Liver (tissue), 9 donors: ENCODE measurements around the gene DUSP16. TPM values are rescaled to one million over a fixed set of nuclear protein-coding genes. Genes with fewer than 3 reads are reported as not detected.

ENCODE experiments used
- DNase-seq: peaks from one replicate; pipeline ENCODE4 v3.0.0-alpha.2; 2017; ENCODE audit warnings: low spot score
- H3K27ac ChIP-seq, 2 donors: one replicate each; pipeline ENCODE4 v1.7.0; 2013; ENCODE audit warnings: inconsistent platforms in 2 of 2, low read length in 2 of 2, control low read depth in 1 of 2, low read depth in 1 of 2, mild to moderate bottlenecking in 1 of 2
- H3K27me3 ChIP-seq, 4 donors: one replicate each; pipeline versions ENCODE4 v1.6.1 to v1.7.0; 2013; ENCODE audit warnings: low read length in 3 of 4, inconsistent platforms in 1 of 4, mild to moderate bottlenecking in 1 of 4, moderate library complexity in 1 of 4; ENCODE audit not compliant: control insufficient read depth in 4 of 4, insufficient read depth in 4 of 4
- H3K36me3 ChIP-seq, 4 donors: one replicate each; pipeline versions ENCODE4 v1.6.1 to v1.7.0; 2013; ENCODE audit warnings: low read length in 3 of 4, mild to moderate bottlenecking in 3 of 4, low read depth in 1 of 4, moderate library complexity in 1 of 4; ENCODE audit not compliant: control insufficient read depth in 4 of 4, insufficient read depth in 3 of 4
- H3K4me1 ChIP-seq, 4 donors: one replicate each; pipeline versions ENCODE4 v1.6.1 to v1.7.0; 2013; ENCODE audit warnings: low read length in 3 of 4, mild to moderate bottlenecking in 3 of 4, moderate library complexity in 1 of 4; ENCODE audit not compliant: control insufficient read depth in 4 of 4, insufficient read depth in 4 of 4
- H3K4me3 ChIP-seq, 3 donors: one replicate each; pipeline versions ENCODE4 v1.6.1 to v1.7.0; 2013; ENCODE audit warnings: low read length in 3 of 3, control low read depth in 1 of 3, low read depth in 1 of 3, mild to moderate bottlenecking in 1 of 3
- H3K9ac ChIP-seq, 2 donors: one replicate each; pipeline ENCODE4 v1.7.0; 2013; ENCODE audit warnings: low read length in 2 of 2, mild to moderate bottlenecking in 2 of 2, moderate library complexity in 2 of 2, control low read depth in 1 of 2, low read depth in 1 of 2
- H3K9me3 ChIP-seq, 4 donors: one replicate each; pipeline versions ENCODE4 v1.6.1 to v1.7.0; 2013; ENCODE audit warnings: low read length in 3 of 4; ENCODE audit not compliant: control insufficient read depth in 4 of 4
- ATF3 ChIP-seq: IDR thresholded peaks from 2 replicates; pipeline ENCODE4 v1.6.1; 2016; ENCODE audit warnings: antibody characterized with exemption
- CTCF ChIP-seq: fragments of 150-350 bp; IDR thresholded peaks from 2 replicates; pipeline ENCODE4 v1.5.1; 2017; ENCODE audit warnings: improper control_type of control experiment, low read depth, low read length; ENCODE audit not compliant: missing input control
- EGR1 ChIP-seq, 2 donors: IDR thresholded peaks; 2 replicates each; pipeline ENCODE4 v1.6.1; 2016 to 2018; ENCODE audit warnings: antibody characterized with exemption in 2 of 2, low read depth in 2 of 2
- FOXA1 ChIP-seq: IDR thresholded peaks from 2 replicates; pipeline ENCODE4 v1.6.1; 2016; ENCODE audit warnings: antibody characterized with exemption
- FOXA2 ChIP-seq: IDR thresholded peaks from 2 replicates; pipeline ENCODE4 v1.6.1; 2016; ENCODE audit warnings: antibody characterized with exemption
- GABPA ChIP-seq, 2 donors: IDR thresholded peaks in 1 of 2; conservative IDR thresholded peaks in 1 of 2; 2 replicates each; pipeline ENCODE4 v1.6.1; 2016; ENCODE audit warnings: antibody characterized with exemption in 2 of 2, mild to moderate bottlenecking in 1 of 2, moderate library complexity in 1 of 2
- HNF4A ChIP-seq, 2 donors: conservative IDR thresholded peaks; 2 replicates each; pipeline ENCODE4 v1.6.1; 2016; ENCODE audit warnings: antibody characterized with exemption in 2 of 2, mild to moderate bottlenecking in 2 of 2
- HNF4G ChIP-seq: IDR thresholded peaks from 2 replicates; pipeline ENCODE4 v1.6.1; 2016; ENCODE audit warnings: antibody characterized with exemption
- JUND ChIP-seq, 2 donors: IDR thresholded peaks; 2 replicates each; pipeline ENCODE4 v1.6.1; 2016; ENCODE audit warnings: antibody characterized with exemption in 2 of 2
- MAX ChIP-seq: IDR thresholded peaks from 2 replicates; pipeline ENCODE4 v1.6.1; 2016; ENCODE audit warnings: antibody characterized with exemption
- NR2F2 ChIP-seq: IDR thresholded peaks from 2 replicates; pipeline ENCODE4 v1.6.1; 2016; ENCODE audit warnings: antibody characterized with exemption
- RAD21 ChIP-seq, 2 donors: IDR thresholded peaks; 2 replicates each; pipeline ENCODE4 v1.6.1; 2016; ENCODE audit warnings: antibody characterized with exemption in 2 of 2, mild to moderate bottlenecking in 2 of 2
- REST ChIP-seq: IDR thresholded peaks from 2 replicates; pipeline ENCODE4 v1.6.1; 2016; ENCODE audit warnings: antibody characterized with exemption, mild to moderate bottlenecking
- RXRA ChIP-seq, 2 donors: IDR thresholded peaks; 2 replicates each; pipeline ENCODE4 v1.6.1; 2017 to 2018; ENCODE audit warnings: antibody characterized with exemption in 2 of 2, mild to moderate bottlenecking in 1 of 2
- SP1 ChIP-seq: IDR thresholded peaks from 2 replicates; pipeline ENCODE4 v1.6.1; 2018; ENCODE audit warnings: antibody characterized with exemption, mild to moderate bottlenecking
- TAF1 ChIP-seq: conservative IDR thresholded peaks from 2 replicates; pipeline ENCODE4 v1.6.1; 2016; ENCODE audit warnings: antibody characterized with exemption, mild to moderate bottlenecking
- YY1 ChIP-seq: IDR thresholded peaks from 2 replicates; pipeline ENCODE4 v1.6.1; 2016; ENCODE audit warnings: antibody characterized with exemption, mild to moderate bottlenecking
- ZBTB33 ChIP-seq: IDR thresholded peaks from 2 replicates; pipeline ENCODE4 v1.6.1; 2016; ENCODE audit warnings: antibody characterized with exemption
- WGBS: extraction: QIAGEN DNeasy Blood & Tissue Kit; methylation state at CpG from one replicate; pipeline ENCODE4 v1.1.7; 2013; 5-methylcytosine and 5-hydroxymethylcytosine counted together
- polyA plus RNA-seq, 2 donors: library from polyadenylated mRNA; stranded (reverse) in 1 of 2; unstranded in 1 of 2; fragments of 200-250 nt in 1 of 2; fragments of >200 nt in 1 of 2; fragmentation: Nextera tagmentation in 1 of 2; extraction: Ambion mirVana in 1 of 2; gene quantifications; one replicate each; pipeline versions ENCODE4 v1.2.1 to v1.2.3, GENCODE V29; 2013 to 2015
- total RNA-seq, 2 donors: library from RNA; depleted of rRNA; stranded (reverse); fragments of >200 nt; gene quantifications; one replicate each; pipeline ENCODE4 v1.2.3, GENCODE V29; 2014
- donor health status: healthy.
- donor health status: healthy.
- donor health status: healthy.
- donor health status: healthy.
- donor health status: healthy.

Gene DUSP16
- total and polyA plus RNA-seq, 4 donors: 7.8 to 56.4 (median 19.1) TPM

GRCh38 chr12:12452326-12452902 lies 110.2 kb downstream of the DUSP16 start:
- no peaks in the 10 kb centered on the region for H3K9me3 ChIP-seq
- peak overlapping the region; percentile 15 to 54 for H3K27ac ChIP-seq
- peaks cover 2 to 20% (median 10%) of the 10 kb centered on the region in 4 donors for H3K4me1 ChIP-seq
- no peak for DNase-seq
- TF ChIP-seq TAF1: no peak
- no peak for TF ChIP-seq CTCF
- no peak for TF ChIP-seq NR2F2
- no peak for TF ChIP-seq SP1
- TF ChIP-seq HNF4A (conservative IDR thresholded peaks at IDR 0.05): no peak
- TF ChIP-seq FOXA2: no peak
- TF ChIP-seq HNF4G: no peak
- no peak for TF ChIP-seq EGR1 (IDR thresholded peaks at IDR 0.05; ENCODE audit: low read depth in 2 of 2)
- no peak for TF ChIP-seq GABPA (IDR thresholded peaks at IDR 0.05 in 1 of 2, conservative IDR thresholded peaks at IDR 0.05 in 1 of 2)
- TF ChIP-seq REST: no peak
- no peak for TF ChIP-seq MAX
- no peak for TF ChIP-seq JUND (IDR thresholded peaks at IDR 0.05)
- TF ChIP-seq YY1: no peak
- TF ChIP-seq RXRA (IDR thresholded peaks at IDR 0.05): no peak
- no peak for TF ChIP-seq ATF3
- TF ChIP-seq RAD21 (IDR thresholded peaks at IDR 0.05): no peak
- TF ChIP-seq ZBTB33: no peak
- no peak for TF ChIP-seq FOXA1
- 93% methylated on average over 21 of the region's 21 CpGs for WGBS
- no peaks in the 10 kb centered on the region for H3K36me3 ChIP-seq
- H3K9ac ChIP-seq: no peak overlapping the region
- no peak overlapping the region for H3K4me3 ChIP-seq
- H3K27me3 ChIP-seq: no peaks in the 10 kb centered on the region
